ENCODE results near the gene GALC. TPM values are rescaled to one million over a fixed set of nuclear protein-coding genes. Genes with fewer than 3 reads are reported as not detected.

GALC gene
- total RNA-seq, 4 donors from 2014 or later, result 30.6 to 41.2 (median 34.1) TPM

DNA sequence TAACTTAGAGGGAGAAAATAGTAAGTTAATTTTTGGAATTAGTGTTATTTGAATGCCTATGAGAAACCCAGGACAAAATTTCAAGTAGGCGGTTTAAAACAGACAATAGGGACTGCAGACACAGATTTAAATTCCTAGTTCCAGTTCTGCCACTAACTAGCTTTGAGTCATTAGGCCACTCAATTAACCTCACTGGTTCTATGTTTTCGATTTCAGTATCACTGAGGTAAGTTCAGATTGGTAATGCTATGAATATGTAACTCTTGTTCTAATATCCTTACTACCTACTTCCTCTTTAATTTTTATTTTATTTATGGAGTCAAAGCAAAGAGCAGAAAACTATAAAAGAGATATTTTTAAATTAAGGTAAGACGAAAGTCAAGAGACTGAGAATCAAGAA, 52.6 kb downstream of the GALC start:
- TF ChIP-seq, protein P1, sequence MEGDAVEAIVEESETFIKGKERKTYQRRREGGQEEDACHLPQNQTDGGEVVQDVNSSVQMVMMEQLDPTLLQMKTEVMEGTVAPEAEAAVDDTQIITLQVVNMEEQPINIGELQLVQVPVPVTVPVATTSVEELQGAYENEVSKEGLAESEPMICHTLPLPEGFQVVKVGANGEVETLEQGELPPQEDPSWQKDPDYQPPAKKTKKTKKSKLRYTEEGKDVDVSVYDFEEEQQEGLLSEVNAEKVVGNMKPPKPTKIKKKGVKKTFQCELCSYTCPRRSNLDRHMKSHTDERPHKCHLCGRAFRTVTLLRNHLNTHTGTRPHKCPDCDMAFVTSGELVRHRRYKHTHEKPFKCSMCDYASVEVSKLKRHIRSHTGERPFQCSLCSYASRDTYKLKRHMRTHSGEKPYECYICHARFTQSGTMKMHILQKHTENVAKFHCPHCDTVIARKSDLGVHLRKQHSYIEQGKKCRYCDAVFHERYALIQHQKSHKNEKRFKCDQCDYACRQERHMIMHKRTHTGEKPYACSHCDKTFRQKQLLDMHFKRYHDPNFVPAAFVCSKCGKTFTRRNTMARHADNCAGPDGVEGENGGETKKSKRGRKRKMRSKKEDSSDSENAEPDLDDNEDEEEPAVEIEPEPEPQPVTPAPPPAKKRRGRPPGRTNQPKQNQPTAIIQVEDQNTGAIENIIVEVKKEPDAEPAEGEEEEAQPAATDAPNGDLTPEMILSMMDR (IDR thresholded peaks at IDR 0.05), result no peak
- no peak for ATAC-seq (ENCODE audit: low FRiP score)

DNA sequence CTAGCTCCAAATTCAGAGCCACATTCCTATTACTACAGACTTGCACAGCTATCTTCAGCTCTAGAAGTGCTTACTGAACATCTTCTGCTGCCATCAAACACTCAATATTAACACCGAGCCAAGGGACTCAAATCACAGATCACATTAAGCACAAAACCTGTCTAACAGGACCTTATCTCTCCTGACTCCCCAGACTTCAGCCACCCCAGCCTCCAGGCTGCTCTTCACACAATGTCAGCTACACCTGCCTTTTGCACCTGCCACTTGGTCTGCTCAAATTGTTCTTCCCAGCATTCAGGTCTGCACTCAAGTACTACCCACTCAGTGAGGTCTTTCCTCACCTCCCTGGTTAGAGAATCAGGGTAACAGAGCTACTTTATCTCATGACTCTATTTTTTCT, 57.1 kb downstream of the GALC start:
- no peak for ATAC-seq (ENCODE audit: low FRiP score)
- TF ChIP-seq, protein P1 (IDR thresholded peaks at IDR 0.05), result no peak
- no peak for DNase-seq (ENCODE audit: low spot score)

More for the DNA sequence above, 52.6 kb downstream of the GALC start:
- no peak for DNase-seq (ENCODE audit: low spot score)

DNA sequence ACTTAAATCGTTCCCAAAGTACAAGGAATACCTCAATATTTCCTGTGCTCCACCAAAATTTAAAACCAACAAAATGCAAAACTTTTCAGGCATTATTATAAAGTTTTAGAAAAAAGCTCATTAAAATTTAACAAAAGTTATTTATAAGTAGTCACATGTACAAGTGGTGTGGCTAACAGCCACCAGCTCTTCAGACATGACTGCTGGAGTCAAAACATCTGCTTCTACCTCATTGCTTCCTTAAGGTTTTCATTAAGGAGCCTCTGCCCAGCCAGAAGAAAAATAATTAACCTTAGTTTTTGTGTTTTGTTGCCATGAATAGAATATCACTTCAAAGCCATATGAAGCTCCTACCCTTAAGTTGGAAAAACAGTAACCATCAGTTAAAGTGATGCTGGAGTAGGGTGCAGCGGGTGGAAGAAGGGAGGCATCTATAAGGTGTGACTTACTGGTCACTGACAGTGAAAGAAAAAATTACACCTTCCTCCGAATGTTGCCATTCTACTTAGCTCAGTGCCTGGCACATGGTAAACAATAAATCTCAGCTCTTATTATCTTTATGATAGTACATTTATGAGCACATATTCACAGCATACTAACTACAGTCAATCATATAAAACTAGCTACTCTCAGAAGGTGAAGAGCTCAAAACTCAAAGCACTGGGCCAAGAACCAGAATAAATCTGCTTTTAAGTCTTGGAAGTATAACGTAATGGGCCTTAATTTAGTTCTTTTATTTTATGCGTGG, 57.7 kb downstream of the GALC start:
- TF ChIP-seq, protein P1 (IDR thresholded peaks at IDR 0.05), result no peak
- no peak for DNase-seq (ENCODE audit: low spot score)
- no peak for ATAC-seq (ENCODE audit: low FRiP score)

DNA sequence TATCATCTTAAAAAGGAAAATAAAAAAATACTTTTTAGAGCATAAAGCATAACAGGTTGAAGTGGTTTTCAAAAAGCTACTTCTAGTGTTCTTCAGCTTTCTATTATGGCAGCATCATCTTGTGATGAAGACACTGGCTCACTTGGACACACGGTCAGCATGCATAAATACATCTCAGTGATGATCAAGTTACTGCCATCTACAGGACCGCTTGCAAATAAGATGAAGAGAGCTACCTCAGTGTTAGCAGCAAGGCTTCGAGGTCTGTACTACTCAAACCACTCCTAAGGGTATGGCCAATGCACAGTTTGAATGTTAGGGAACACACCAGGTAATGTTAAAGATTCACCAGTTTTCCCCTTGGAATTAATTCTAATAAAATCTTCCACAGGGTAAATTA, 58.8 kb downstream of the GALC start:
- TF ChIP-seq, protein P1 (IDR thresholded peaks at IDR 0.05), result no peak
- ATAC-seq (ENCODE audit: low FRiP score), result no peak
- DNase-seq (ENCODE audit: low spot score), result no peak

DNA sequence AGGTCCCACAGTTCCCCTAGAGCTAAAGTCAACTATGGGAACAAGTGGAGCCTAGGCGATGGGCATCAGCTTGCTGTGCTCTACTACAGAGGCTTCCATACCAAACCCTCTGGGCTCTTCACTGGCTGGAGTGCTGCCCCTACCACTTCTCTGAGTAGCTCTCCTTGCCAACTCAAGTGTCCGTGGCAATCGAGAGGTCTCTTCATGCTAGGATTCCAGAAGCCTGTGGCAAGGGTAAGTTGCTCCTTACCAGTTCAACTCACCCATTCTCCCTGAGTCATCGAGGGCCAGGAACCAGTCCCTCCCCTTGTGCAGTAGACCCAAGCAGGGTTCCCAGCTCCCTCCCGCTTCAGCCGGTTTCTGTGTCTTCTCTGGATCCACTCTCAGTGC, 76.1 kb downstream of the GALC start:
- TF ChIP-seq, protein P1 (IDR thresholded peaks at IDR 0.05), result no peak
- DNase-seq (ENCODE audit: low spot score) (no peak), ATAC-seq (ENCODE audit: low FRiP score) (no peak)

DNA sequence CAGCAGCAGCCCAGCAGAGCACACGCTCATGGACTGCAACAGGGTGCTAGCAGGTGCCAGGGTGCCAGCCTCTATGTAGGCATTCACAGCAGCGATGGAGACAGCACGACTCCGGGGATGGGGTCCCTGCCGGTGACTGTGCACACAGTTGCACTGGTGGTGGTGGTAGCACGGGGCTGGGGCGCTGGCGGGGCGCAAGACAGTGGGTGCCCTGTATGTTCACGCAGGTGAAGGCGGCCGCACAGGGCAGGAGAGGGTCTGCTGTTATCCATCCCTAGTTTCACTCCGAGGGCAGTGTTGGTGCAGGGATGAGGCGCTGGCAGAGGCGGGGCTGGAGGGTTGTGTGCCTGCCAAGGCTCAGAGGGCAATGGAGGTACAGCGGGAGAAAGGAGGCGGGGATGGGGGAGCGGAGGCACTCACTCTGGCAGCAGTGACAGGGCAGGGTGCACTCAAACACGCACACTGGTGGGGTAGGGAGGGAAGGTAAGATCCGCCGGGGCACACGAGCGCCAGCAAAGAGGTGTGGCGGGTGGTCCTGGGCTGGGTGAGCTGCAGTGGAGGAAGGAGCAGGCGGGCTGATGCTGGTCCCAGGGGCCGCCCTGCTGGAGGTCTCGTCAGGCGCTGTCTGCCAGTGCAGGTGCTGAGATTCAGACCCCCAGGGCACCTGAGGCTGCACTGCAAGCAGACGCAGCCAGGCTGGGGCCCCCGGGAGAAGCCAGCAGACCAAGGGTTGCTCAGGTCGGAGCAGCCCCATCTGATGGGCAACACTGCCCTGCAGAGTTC, 76.7 kb downstream of the GALC start:
- TF ChIP-seq, protein P1 (IDR thresholded peaks at IDR 0.05), result no peak
- DNase-seq (ENCODE audit: low spot score) (no peak), ATAC-seq (ENCODE audit: low FRiP score) (no peak)
